Neural progenitor cell (in vitro differentiated cells): ENCODE data around the gene MED1. TPM values are rescaled to one million over a fixed set of nuclear protein-coding genes. Genes with fewer than 3 reads are reported as not detected.
A peak's percentile ranks its signal among the peaks of the same experiment; 100 is the strongest.

Experiments used
- DNase-seq: peaks from one replicate; pipeline ENCODE4 v3.0.0-alpha.2; 2016; ENCODE audit warnings: low spot score
- H2AFZ ChIP-seq: fragments of 200-600 bp; sonication (generic); replicated peaks from 2 replicates; pipeline ENCODE4 v1.6.1; 2016; ENCODE audit warnings: antibody characterized with exemption
- H3F3A ChIP-seq: fragments of 200-600 bp; sonication (generic); 2 replicates; pipeline ENCODE4 v1.6.1; 2016; ENCODE audit warnings: antibody characterized with exemption, low read depth
- H3K27ac ChIP-seq: fragments of 200-600 bp; sonication (generic); 2 replicates; pipeline ENCODE4 v1.5.1; 2016; ENCODE audit warnings: mild to moderate bottlenecking
- H3K27me3 ChIP-seq: fragments of 200-600 bp; sonication (generic); 2 replicates; pipeline ENCODE4 v1.6.1; 2016; ENCODE audit warnings: mild to moderate bottlenecking, moderate library complexity
- H3K36me3 ChIP-seq: fragments of 200-600 bp; sonication (generic); 2 replicates; pipeline ENCODE4 v1.5.1; 2016
- H3K4me1 ChIP-seq: fragments of 200-600 bp; sonication (generic); 2 replicates; pipeline ENCODE4 v1.6.1; 2016; ENCODE audit warnings: mixed run types
- H3K4me2 ChIP-seq: fragments of 200-600 bp; sonication (generic); 2 replicates; pipeline ENCODE4 v1.6.1; 2016
- H3K4me3 ChIP-seq: fragments of 200-600 bp; sonication (generic); 2 replicates; pipeline ENCODE4 v1.5.1; 2016
- H3K79me2 ChIP-seq: fragments of 200-600 bp; sonication (generic); 2 replicates; pipeline ENCODE4 v1.6.1; 2016; ENCODE audit warnings: low read depth
- H3K9ac ChIP-seq: fragments of 200-600 bp; sonication (generic); 2 replicates; pipeline ENCODE4 v1.6.1; 2016
- H3K9me3 ChIP-seq: fragments of 200-600 bp; sonication (generic); 2 replicates; pipeline ENCODE4 v1.5.1; 2016; ENCODE audit warnings: low read depth
- H4K20me1 ChIP-seq: fragments of 200-600 bp; sonication (generic); 2 replicates; pipeline ENCODE4 v1.6.1; 2016; ENCODE audit warnings: low read depth
- H3K27ac Mint-ChIP-seq: 3 replicates; pipeline ENCODE4 v1.8.0; 2021; ENCODE audit warnings: mixed read lengths
- H3K27me3 Mint-ChIP-seq: 2 replicates; pipeline ENCODE4 v1.8.0; 2022; ENCODE audit warnings: low read depth, mild to moderate bottlenecking, inconsistent platforms, moderate library complexity, mixed read lengths; ENCODE audit not compliant: insufficient read depth
- H3K36me3 Mint-ChIP-seq: 3 replicates; pipeline ENCODE4 v1.8.0; 2021; ENCODE audit warnings: mixed read lengths
- H3K4me1 Mint-ChIP-seq: 3 replicates; pipeline ENCODE4 v1.8.0; 2021; ENCODE audit warnings: mixed read lengths
- H3K4me3 Mint-ChIP-seq: 3 replicates; pipeline ENCODE4 v1.8.0; 2021; ENCODE audit warnings: mild to moderate bottlenecking, moderate library complexity, mixed read lengths
- H3K9me3 Mint-ChIP-seq: 3 replicates; pipeline ENCODE4 v1.8.0; 2020; ENCODE audit warnings: mixed read lengths
- EZH2 ChIP-seq: fragments of 200-600 bp; sonication (generic); IDR thresholded peaks from 2 replicates; pipeline ENCODE4 v1.6.1; 2017; ENCODE audit warnings: antibody characterized with exemption, mild to moderate bottlenecking, moderate library complexity
- EZH2phosphoT487 ChIP-seq: fragments of 200-600 bp; sonication (generic); IDR thresholded peaks from 2 replicates; pipeline ENCODE4 v1.6.1; 2017; ENCODE audit warnings: antibody characterized with exemption
- total RNA-seq: library from RNA; depleted of rRNA; stranded (reverse); fragments of >200 nt; gene quantifications from 2 replicates; pipeline ENCODE4 v1.2.3, GENCODE V29; 2015; ENCODE audit warnings: low replicate concordance
- TF ChIP-seq, protein P1 (sequence below): fragments of 200-600 bp; sonication (generic); IDR thresholded peaks from 2 replicates; pipeline ENCODE4 v1.5.1; 2017; ENCODE audit warnings: antibody characterized with exemption, mild to moderate bottlenecking

MED1 gene
- total RNA-seq, 1 donor from 2014 or later = 35.6 TPM

DNA sequence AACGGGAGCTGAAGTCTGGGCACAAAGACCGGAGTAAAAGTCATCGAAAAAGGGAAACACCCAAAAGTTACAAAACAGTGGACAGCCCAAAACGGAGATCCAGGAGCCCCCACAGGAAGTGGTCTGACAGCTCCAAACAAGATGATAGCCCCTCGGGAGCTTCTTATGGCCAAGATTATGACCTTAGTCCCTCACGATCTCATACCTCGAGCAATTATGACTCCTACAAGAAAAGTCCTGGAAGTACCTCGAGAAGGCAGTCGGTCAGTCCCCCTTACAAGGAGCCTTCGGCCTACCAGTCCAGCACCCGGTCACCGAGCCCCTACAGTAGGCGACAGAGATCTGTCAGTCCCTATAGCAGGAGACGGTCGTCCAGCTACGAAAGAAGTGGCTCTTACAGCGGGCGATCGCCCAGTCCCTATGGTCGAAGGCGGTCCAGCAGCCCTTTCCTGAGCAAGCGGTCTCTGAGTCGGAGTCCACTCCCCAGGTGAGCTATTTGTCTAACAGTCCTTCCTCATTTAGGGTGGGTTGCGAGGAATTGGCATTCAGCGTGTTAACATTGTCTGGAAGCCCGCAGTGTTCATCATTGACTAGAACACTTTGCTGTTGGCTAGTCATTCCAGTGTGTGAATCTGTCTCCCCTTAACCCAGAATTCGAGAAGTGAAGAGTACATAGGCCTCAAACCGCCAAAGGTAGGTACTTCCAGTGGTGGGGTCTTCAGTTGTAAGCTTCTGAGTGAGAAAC, 11.7 kb upstream of the MED1 start:
- peak overlapping the region; percentile 98 for H3K27ac Mint-ChIP-seq
- peaks cover 25% of the 10 kb centered on the region for H3K4me1 Mint-ChIP-seq
- no peak overlapping the region for H3K27ac ChIP-seq
- H3K4me1 ChIP-seq = peaks cover 21% of the 10 kb centered on the region
- H3F3A ChIP-seq = peaks cover 8% of the 10 kb centered on the region
- no peaks in the 10 kb centered on the region for H3K36me3 ChIP-seq
- peak overlapping the region; percentile 92 for H3K4me3 ChIP-seq
- no peak overlapping the region for H2AFZ ChIP-seq
- H3K4me2 ChIP-seq = peak overlapping the region; percentile 93
- no peaks in the 10 kb centered on the region for H3K9me3 ChIP-seq
- H3K27me3 Mint-ChIP-seq = peaks cover 7% of the 10 kb centered on the region
- peaks cover 59% of the 10 kb centered on the region for H4K20me1 ChIP-seq
- peak overlapping the region; percentile 96 for H3K4me3 Mint-ChIP-seq
- no peaks in the 10 kb centered on the region for H3K9me3 Mint-ChIP-seq
- TF ChIP-seq, protein P1, sequence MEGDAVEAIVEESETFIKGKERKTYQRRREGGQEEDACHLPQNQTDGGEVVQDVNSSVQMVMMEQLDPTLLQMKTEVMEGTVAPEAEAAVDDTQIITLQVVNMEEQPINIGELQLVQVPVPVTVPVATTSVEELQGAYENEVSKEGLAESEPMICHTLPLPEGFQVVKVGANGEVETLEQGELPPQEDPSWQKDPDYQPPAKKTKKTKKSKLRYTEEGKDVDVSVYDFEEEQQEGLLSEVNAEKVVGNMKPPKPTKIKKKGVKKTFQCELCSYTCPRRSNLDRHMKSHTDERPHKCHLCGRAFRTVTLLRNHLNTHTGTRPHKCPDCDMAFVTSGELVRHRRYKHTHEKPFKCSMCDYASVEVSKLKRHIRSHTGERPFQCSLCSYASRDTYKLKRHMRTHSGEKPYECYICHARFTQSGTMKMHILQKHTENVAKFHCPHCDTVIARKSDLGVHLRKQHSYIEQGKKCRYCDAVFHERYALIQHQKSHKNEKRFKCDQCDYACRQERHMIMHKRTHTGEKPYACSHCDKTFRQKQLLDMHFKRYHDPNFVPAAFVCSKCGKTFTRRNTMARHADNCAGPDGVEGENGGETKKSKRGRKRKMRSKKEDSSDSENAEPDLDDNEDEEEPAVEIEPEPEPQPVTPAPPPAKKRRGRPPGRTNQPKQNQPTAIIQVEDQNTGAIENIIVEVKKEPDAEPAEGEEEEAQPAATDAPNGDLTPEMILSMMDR = no peak
- TF ChIP-seq EZH2 = no peak
- TF ChIP-seq EZH2phosphoT487 = no peak
- H3K9ac ChIP-seq = peak overlapping the region; percentile 98
- no peaks in the 10 kb centered on the region for H3K27me3 ChIP-seq
- H3K79me2 ChIP-seq = peaks cover 65% of the 10 kb centered on the region
- peaks cover 8% of the 10 kb centered on the region for H3K36me3 Mint-ChIP-seq
- DNase-seq = peak; percentile 25

- Histone ChIP-seq H3K79me2 (peaks cover 57% of the 10 kb centered on the region), H3K27me3 (no peaks in the 10 kb centered on the region), H3K4me3 (peak overlapping the region; percentile 92), H3K27ac (peak overlapping the region; percentile 99), H3F3A (peaks cover 8% of the 10 kb centered on the region), H3K9me3 (no peaks in the 10 kb centered on the region), H3K4me2 (peak overlapping the region; percentile 93), H3K9ac (peak overlapping the region; percentile 98), H4K20me1 (peaks cover 52% of the 10 kb centered on the region), H3K36me3 (no peaks in the 10 kb centered on the region), H3K4me1 (peaks cover 21% of the 10 kb centered on the region), H2AFZ (no peak overlapping the region)
- Mint-ChIP-seq H3K9me3 (no peaks in the 10 kb centered on the region), H3K27ac (peak overlapping the region; percentile 98), H3K36me3 (peaks cover 5% of the 10 kb centered on the region), H3K27me3 (peaks cover 7% of the 10 kb centered on the region), H3K4me1 (peaks cover 25% of the 10 kb centered on the region), H3K4me3 (peak overlapping the region; percentile 96)
- no peak for DNase-seq
- TF ChIP-seq, protein P1 = no peak
- no peak for TF ChIP-seq EZH2
- no peak for TF ChIP-seq EZH2phosphoT487
These were observed 11.0 kb upstream of the MED1 start for GRCh38 chr17:39461926-39462569.

DNA sequence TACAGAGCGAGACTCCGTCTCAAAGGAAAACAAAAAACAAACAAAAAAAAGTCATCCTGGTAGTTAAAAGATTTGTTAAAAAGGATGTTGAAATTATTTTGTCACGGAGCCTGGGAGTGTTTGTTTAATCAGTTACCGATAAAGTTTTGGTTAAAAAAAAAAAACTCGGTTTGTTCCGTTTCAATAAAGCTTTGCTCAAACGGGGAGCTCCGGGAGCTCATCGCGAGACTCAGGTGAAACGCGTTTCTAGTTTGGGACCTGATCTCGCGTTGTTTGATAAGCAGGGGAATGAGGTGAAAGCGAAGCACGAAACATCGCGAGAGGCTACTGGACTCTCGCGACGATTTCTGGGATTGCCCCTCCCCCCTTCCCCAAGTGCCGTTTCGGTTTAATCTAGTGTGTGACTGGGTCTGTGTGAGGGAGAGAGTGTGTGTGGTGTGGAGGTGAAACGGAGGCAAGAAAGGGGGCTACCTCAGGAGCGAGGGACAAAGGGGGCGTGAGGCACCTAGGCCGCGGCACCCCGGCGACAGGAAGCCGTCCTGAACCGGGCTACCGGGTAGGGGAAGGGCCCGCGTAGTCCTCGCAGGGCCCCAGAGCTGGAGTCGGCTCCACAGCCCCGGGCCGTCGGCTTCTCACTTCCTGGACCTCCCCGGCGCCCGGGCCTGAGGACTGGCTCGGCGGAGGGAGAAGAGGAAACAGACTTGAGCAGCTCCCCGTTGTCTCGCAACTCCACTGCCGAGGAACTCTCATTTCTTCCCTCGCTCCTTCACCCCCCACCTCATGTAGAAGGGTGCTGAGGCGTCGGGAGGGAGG, 10.3 kb upstream of the MED1 start, which contains the start of gene CDK12:
TSS of gene CDK12 (plus strand) at position 374 of the 813 bp plus-strand sequence. CDS start 586 bp downstream, outside the sequence.
- Mint-ChIP-seq H3K36me3 (peaks cover 3% of the 10 kb centered on the region), H3K9me3 (no peaks in the 10 kb centered on the region), H3K4me1 (peaks cover 25% of the 10 kb centered on the region), H3K27me3 (peaks cover 7% of the 10 kb centered on the region), H3K27ac (peak within 1 kb of the TSS; percentile 98), H3K4me3 (peak within 1 kb of the TSS; percentile 96)
- Histone ChIP-seq H4K20me1 (peaks cover 45% of the 10 kb centered on the region), H3K27ac (peak within 1 kb of the TSS; percentile 99), H3K27me3 (no peaks in the 10 kb centered on the region), H3K4me3 (peak within 1 kb of the TSS; percentile 92), H3K4me1 (peaks cover 21% of the 10 kb centered on the region), H3K4me2 (peak within 1 kb of the TSS; percentile 93), H3K36me3 (no peaks in the 10 kb centered on the region), H3K9me3 (no peaks in the 10 kb centered on the region), H3F3A (peaks cover 8% of the 10 kb centered on the region), H2AFZ (peak within 1 kb of the TSS; percentile 85), H3K79me2 (peaks cover 50% of the 10 kb centered on the region), H3K9ac (peak within 1 kb of the TSS; percentile 98)
- peak; percentile 99 for DNase-seq
- TF ChIP-seq EZH2phosphoT487 = no peak
- TF ChIP-seq EZH2 = no peak
- TF ChIP-seq, protein P1 = no peak
